ENCODE data around the gene BLOC1S6.

BLOC1S6 gene

DNA sequence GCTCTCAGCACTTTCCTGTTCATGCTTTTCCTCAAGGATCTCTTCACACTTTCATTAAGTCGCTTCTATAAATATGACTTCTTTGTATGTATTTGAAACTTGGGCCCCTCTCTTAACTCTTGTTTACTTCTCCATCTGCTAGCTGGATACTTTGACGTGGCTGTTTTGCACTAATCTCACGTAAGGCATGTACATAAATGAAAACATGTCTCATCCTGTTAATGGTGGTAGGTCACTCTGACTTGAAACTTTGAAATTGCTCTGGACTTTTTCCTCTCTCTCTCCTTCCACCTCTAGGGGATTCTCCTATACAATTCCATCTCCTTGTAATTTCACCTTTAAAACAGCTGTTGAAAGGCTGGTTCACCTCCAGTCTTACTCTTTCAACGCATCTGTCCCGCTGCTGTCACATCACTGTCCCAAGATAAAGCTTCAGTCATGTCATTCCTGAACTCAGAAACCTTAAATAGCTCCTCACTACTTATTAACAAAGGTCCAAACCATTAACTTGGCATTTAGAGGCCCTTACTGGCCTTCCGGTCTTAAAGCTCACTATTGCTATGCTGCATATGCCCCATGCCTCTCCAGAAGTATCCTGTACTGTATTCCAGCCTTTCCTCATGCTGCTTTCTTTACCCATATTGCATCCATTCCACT, 1.2 kb downstream of the BLOC1S6 start:
- DNase-seq (ENCODE audit: low read depth in 2 of 2) = no peak

DNA sequence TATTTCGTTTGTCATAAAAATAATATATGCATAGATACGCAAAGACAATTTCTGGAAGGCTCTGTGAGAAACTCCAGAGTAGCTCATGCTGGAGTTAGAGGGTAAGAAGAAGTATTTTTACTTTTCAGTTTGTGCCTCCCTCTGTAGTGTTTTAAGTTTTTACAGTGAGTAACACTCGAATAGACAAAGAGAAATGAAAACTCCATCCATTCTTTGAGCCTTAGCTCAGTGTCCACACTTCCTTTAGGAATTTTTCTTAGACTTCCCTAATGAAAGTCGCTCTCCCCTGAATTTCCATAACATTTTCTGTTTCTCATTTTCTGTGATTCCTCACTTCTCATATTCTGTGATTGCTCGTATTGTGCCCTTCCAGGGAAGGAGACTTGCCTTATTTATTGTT, 2.1 kb downstream of the BLOC1S6 start:
- no peak for DNase-seq (ENCODE audit: low read depth in 2 of 2)

DNA sequence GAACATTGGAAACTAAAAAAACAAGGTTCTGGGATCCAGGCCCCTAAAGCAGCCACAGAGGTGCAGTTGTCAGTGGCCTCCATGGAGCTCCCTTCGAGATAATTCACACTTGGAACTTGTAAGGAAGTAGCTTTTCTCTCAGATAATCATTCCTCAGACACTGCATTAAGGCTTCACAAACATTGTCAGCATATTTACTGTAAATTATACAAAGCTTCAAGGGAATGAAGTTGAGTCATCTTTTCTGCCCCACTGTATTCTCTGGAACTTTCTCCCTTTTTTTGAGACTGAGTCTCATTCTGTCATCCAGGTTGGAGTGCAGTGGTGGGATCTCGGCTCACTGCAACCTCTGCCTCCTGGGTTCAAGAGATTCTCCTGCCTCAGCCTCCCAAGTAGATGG, 7.1 kb downstream of the BLOC1S6 start:
- no peak for DNase-seq (ENCODE audit: low read depth in 2 of 2)

DNA sequence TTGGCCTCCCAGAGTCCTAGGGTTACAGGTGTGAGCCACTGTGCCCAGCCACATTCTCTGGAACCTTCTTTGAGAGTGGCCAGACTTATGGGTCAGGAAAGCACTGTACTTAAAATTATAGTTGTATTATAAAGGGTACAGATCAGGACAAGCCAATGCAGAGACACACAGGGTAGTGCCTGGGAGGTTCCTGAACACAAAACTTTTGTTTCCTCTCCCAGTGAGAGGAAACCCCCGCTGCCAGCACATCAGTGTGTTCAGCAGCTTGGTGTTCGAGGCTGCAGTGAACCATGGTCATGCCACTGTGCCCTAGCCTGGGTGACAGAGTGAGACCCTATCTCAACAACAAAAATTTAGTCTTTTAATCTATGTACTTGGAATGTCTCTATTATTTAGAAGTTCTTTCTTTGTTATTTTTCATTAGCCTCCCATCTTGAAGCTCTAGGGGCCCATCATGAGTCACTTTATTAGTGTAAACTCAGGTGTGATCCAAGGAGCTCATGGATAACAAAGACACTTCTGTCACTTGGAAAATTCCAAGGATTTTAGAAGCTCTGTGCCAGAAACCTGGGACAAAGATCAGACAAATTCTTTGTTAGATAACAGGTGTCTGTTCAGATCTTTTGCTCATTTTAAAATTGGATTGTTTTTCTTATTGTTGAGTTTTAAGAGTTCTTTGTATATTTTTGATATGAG, 7.8 kb downstream of the BLOC1S6 start:
- no peak for DNase-seq (ENCODE audit: low read depth in 2 of 2)

DNA sequence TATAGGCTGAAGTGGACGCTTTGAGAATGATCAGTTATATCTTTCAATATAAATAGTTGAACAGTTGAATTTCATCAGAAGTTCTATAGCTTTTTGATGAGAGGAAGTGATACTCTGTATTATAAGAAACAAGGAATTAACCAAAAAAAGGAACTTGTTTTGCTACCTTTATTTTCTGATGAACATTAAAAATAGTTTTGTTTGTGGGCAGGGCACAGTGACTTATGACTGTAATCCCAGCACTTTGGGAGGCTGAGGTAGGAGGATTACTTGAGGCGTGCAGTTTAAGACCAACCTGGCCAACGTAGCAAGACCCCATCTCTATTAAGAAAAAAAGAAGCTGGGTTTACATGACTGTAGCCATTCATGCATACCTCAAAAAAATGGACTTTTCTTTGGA, 16.7 kb downstream of the BLOC1S6 start:
- no peak for DNase-seq (ENCODE audit: low read depth in 2 of 2)

DNA sequence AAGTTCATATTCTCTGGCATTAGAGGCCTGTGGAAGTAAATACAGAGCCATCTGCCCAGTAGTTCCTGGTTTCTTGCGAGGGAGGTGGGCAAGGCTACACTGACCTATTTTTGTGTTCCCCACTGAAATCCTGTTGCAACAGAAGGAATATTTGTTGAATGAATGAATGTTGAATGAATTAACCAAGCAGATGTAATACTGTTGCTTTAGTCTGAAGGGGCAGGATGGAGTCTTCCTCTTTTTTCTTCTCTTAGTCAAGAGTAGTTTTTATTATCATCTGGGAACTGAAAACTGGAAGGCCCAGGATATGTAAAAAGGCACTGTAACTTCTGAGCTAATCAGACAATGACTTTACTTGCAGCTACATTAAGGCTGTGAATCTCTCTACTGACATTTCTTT, 17.1 kb downstream of the BLOC1S6 start:
- no peak for DNase-seq (ENCODE audit: low read depth in 2 of 2)

DNA sequence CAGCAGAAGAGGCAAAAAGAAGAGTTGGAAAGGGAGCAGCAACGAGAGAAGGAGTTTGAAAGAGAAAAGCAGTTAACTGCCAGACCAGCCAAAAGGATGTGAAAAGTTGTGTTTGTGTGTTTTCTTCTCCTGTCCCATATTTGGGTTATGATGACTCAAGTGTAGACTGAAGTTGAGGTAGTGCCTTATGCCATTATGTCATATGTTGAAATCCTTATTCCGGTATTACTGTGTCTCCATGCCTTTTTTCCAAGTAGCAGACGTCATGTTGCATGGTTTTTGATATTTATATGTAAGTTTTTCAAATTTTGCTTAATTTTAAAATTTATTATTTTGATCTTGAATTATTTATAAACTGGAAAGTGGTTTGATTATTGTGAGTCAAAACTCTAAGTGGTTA, 19.2 kb downstream of the BLOC1S6 start:
- no peak for DNase-seq (ENCODE audit: low read depth in 2 of 2)

DNA sequence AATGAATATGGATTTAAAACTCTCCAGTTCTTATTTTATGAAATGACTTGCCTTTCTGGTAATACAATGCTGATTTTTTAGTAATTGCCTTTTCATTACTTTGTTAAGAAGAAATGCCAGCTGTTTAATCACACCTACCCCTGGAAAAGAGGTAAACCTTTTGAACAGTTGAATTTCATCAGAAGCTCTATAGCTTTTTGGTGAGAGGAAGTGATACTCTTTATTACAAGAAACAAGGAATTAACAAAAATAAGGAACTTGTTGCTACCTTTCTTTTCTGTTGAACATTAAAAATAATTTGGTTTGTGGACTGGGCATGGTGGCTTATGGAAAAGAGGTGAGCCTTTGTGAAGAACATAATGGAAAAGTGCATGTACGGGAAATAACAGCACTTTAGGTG, 19.7 kb downstream of the BLOC1S6 start:
- DNase-seq (ENCODE audit: low read depth in 2 of 2) = no peak

DNA sequence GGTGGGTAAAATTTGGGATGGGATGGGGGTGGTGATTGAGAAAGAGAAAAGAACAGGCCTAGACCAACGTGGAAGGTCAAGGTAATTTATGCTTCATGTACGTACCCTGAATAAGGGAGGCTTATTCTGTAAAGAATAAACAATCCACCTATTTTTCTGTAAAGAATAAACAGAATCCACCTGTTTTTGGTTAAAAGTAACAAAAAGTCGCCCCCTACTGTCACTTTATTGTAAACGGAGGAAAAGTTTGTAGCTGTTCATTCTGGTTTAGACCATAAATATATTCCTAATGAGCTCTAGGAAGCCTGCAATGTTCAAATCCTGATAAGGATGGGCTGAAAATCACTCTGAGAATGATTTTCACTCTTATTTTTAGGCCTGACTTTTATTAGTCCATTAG, 24.1 kb downstream of the BLOC1S6 start:
- DNase-seq (ENCODE audit: low read depth in 2 of 2) = no peak

DNA sequence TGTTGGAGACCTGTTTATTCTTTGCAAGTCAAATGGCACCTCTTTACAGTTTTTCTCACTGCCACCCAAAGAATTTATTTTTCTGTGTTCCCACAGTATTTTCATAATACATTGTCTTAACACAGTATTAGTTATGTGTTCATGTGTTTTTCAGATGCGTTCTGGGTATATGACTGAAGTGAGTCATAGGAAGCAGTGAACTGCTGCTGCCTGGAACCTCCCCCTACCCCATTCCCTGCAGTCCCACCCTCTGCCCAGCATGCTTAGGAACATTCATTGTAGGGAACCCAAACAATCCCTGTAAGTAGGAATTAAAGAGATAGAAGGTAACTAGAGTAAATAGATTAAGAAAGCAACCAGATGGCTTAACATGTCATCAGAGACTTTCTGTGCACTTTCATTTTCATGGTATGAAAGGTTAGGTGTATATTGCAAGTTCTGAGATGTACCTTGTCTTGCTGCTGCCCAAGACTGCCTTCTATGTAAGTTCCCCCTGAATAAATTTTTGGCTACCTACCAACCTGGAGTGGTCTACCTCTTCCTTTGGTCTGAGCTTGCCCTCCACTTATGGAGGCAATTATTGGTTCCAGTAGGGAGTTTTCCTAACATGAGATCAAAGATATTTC, 25.7 kb downstream of the BLOC1S6 start:
- no peak for DNase-seq (ENCODE audit: low read depth in 2 of 2)

DNA sequence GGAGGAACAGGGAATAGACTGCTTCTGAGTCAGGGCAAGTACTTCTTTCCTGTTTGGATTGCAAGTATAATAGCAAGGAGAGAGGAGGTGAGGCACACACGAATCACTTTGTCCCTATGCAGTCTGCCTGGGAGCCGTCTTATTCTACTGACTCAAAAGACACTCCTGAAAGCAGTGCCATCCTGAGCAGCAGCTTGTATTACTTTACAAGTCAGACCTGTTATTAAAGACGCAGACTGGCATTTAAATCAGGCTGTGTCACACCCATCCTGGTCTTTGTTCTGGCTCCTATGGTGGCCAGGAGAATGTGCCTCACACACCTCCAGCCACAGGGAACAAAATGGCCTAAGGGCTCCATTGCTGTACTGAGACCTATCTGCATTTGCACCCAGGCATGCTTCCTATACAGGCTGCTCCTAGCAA, 29.7 kb downstream of the BLOC1S6 start:
- DNase-seq (ENCODE audit: low read depth in 2 of 2) = no peak

DNA sequence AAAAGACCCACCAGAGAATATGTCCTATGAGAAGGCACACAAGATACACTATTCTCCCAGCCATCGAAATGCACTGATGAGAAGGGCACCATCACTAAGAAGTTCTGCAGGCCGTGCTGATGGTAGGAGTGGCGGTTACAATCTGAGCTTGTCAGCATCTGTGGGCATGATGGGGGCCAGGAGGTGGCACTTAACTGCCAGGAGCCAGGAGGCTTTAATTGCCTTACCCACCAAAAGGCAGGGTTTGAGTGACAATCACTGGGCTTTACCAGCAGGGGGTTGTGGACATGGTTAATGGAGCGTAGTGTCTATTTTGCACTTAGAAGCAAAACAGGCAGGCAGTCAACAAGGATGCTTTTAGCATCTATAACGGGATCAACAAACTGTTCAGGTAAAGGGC, 31.6 kb downstream of the BLOC1S6 start:
- DNase-seq (ENCODE audit: low read depth in 2 of 2) = no peak

DNA sequence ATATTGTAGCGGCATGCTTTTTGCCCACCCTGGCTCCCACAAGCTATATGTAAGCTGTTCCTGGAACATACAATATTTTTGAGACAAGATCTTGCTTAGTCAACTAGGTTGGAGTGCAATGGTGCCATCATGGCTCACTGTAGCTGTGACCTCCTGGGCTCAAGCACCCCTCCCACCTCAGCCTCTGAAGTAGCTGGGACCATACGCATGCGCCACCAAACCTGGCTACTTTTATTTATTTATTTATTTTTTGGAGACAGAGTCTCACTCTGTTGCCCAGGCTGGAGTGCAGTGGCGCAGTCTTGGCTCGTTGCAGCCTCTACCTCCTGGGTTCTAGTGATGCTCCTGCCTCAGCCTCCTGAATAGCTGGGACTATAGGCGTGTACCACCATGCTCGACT, 41.0 kb downstream of the BLOC1S6 start:
- DNase-seq (ENCODE audit: low read depth in 2 of 2) = no peak

DNA sequence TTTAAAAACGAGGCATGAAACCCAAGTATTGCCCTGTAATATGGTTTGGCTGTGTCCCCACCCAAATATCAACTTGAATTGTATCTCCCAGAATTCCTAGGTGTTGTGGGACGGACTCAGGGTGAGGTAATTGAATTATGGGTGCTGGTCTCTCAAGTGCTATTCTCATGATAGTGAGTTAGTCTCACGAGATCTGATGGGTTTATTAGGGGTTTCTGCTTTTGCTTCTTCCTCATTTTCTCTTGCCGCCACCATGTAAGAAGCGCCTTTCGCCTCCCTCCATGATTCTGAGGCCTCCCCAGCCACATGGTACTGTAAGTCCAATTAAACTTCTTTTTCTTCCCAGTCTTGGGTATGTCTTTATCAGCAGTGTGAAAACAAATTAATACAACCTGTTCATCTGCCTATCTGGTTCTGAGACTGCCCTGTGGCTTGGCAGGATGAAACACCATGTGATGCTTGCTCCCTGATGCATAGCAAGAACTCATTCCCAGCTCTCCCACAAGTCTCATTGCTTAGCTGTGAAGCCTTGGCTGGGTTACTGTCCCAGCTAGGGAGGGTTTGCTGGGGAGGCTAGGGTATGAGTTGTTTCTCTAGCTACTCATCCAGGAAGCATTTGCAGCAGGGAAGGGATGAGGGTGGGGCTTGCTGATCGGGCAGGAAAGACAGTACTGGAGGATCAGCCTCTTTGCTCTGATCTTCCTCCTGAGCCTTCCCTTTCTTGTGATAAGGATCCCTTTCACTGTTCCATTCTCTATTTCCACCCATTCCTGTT, 43.9 kb downstream of the BLOC1S6 start:
- DNase-seq (ENCODE audit: low read depth in 2 of 2) = no peak

DNA sequence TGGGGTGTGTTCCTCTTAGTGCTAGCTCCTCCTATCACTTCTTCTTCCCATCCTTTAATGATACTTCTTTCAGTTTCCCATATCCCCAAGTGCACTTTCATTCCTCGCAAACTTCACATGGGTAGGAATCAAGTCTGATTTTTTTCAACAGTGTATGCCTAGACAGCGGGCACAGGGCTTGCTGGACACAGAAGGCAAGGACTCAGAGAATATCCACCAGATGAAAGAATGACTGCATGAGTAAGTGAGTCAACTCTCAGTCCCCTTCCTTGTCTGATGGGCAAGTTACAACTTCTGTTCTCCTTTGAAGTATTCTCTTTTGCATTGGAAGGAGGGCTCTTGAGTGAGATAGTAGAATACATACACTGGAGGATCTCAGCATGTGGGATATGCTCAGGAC, 44.6 kb downstream of the BLOC1S6 start:
- DNase-seq (ENCODE audit: low read depth in 2 of 2) = no peak

DNA sequence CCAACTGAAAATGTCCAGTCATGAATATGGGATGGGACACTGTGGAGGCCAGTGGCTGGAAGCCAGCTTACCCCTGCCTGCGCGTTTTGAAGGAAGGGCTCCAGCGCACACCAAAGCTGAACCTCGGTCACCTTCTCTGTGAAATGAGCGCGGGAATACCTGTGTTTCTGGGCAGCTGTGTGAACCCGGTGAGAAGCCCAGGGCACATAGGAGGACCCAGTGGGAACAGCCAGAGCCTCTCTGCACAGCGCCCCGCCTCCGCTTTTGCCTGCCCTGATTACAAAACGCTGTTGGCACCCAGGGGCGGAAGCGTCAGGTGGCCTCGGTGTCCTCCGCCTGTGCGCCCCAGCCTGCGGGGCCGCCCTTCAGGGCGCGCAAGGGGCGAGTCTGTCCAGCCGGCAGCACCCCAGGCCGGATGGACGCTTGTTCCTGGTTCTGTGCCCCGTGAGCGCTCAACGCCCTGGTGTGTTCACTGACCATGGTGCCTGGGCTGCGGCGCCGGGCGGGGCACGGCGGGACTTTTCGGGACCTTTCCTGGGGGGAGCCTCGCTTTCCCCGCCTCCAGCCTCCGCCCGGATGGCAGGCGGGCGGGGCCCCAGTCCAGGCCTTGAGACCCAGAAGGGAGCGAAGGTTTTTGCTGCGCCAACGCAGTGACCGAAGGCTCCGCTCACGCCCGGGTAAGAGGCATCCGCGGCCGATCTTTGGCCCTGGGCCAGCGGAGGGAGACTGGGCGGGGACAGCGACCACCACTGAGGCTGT, 47.4 kb downstream of the BLOC1S6 start, which contains the start of gene SQOR:
Gene SQOR, plus strand, starts transcription at position 598 of the 759 bp plus-strand sequence. CDS start 23,895 bp downstream, outside the sequence.
- DNase-seq (ENCODE audit: low read depth in 2 of 2) = peak; percentile 28 to 64

DNA sequence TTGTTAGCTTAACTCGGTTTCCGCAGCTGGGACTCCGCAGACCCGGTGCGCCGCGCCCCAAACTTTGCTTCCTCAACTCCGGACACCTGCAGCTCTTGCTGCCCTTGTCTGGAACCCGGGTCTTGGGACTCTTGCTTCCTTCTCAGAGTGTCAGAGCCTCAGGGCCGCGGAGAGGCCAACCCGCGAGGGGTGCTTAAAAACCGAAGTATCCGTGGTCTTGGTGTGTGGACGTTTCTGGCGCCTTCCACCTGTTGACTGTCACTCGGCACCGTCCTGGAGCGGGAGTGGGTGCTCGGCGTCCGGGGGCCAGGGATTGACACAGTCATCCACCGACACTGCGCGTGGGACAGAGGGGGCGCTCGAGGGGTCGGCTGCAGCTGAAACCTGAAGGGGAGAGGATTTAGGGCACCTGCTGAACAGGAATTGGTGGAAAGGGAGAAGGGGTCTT, 48.0 kb downstream of the BLOC1S6 start:
- peak; percentile 21 to 54 for DNase-seq (ENCODE audit: low read depth in 2 of 2)

DNA sequence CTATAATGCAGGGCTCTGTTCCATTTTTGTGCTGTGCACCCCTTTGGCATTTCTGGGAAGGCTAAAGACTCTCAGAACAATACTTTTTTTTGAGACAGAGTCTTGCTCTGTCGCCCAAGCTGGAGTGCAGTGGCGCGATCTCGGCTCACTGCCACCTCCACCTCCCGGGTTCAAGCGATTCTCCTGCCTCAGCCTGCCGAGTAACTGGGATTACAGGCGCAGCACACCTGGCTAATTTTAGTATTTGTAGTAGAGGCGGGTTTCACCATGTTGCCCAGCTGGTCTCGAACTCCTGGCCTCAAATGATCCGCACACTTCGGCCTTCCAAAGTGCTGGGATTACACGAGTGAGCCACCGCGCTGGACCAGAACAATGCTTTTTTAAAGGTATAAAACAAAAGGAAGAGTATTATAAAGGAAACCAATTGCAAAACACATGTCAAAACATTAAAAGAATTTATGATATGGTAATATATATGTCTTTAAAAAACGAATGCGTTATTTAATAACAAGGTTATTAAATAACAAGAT, 48.6 kb downstream of the BLOC1S6 start:
- DNase-seq (ENCODE audit: low read depth in 2 of 2) = no peak

DNA sequence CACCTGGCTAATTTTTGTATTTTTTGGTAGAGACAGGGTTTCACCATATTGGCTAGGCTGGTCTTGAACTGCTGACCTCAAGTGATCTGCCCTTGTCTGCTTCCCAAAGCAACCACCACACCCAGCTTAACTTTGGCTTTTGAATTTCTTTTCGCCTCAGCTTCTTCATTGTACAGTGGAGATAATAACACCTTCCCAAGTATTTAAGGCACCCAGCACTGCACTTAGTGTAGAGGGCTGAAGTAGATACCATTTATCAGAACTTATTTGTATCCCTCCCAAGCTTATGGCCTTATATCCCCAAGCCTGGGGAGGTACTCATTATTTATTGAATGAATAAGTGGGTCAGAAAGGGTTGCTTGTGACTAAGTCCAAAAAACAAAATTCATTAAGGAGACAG, 50.0 kb downstream of the BLOC1S6 start:
- DNase-seq (ENCODE audit: low read depth in 2 of 2) = no peak

DNA sequence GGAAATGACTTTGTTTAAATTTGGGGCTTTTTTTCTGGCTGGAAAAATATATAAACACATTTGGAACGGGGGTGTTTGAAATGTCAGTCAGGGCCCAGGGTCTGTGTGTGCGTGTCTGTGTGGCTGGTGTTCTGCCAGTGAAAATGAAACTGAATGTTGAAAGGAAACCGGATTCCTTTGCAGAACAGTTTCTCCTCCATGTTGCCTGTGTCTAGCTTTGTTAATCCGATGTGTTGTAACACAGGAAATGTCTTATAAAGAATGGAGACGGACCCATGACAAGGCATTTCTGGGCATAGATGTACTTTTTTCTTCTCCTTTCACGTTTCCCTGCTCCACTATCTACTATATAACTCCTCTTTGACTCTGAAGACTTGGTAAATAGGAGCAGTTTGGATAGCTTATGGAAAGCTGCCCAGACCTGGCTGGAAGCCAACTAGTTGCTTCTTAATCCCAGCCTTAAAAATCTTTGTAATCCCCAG, 50.4 kb downstream of the BLOC1S6 start:
- peak in 1 of 2 donors; percentile 42 for DNase-seq (ENCODE audit: low read depth in 2 of 2)

DNA sequence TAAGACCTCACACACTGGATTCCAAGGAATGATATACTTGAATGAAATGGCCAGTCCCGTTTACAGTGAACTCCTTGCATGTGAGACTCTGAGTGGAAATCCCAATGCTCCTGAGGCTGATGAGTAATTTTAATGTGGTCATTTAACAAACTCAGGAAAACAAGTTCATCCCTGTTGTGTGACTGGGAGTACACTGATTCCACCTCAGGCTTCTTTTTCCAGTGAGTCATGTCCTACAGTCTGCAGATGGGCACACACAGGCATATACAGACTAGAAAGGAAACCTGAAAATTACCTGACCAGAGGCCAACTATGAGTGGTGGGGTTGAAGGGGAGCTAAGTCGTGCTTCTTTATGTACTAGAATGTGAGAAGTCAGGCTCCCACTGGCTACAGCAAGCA, 53.4 kb downstream of the BLOC1S6 start:
- no peak for DNase-seq (ENCODE audit: low read depth in 2 of 2)

Data from stimulated activated CD4-positive, alpha-beta T cell treated with anti-CD3 and anti-CD28 coated beads, Interleukin-15, amount 100 ng/mL, for 48 hours (primary cell).